Activated T-cell treated with anti-CD3 and anti-CD28 coated beads for 1 hour (primary cell): ENCODE measurements around the gene TMEM171.

Source experiments
- DNase-seq: peaks from one replicate; pipeline ENCODE4 v3.0.0-alpha.2; 2020; ENCODE audit warnings: low read depth

Gene TMEM171

GRCh38 chr5:73120222-73121118, at the start of gene TMEM171:
TSS of gene TMEM171 (plus strand) at chr5:73120575. CDS start at chr5:73123374, 2,799 bp downstream.
- DNase-seq, result no peak

GRCh38 chr5:73081093-73081492, 39.3 kb upstream of the TMEM171 start:
- no peak for DNase-seq

GRCh38 chr5:73088026-73088425, 32.3 kb upstream of the TMEM171 start:
- DNase-seq, result no peak

GRCh38 chr5:73093943-73094342, 26.4 kb upstream of the TMEM171 start:
- no peak for DNase-seq

GRCh38 chr5:73094415-73094814, 26.0 kb upstream of the TMEM171 start:
- no peak for DNase-seq

- DNase-seq, result no peak
Measured at GRCh38 chr5:73095564-73096238, 24.7 kb upstream of the TMEM171 start.

- no peak for DNase-seq
Measured at GRCh38 chr5:73096239-73096575, 24.2 kb upstream of the TMEM171 start.

- DNase-seq, result no peak
Measured at GRCh38 chr5:73097740-73098139, 22.6 kb upstream of the TMEM171 start.

GRCh38 chr5:73100109-73100508, 20.3 kb upstream of the TMEM171 start:
- DNase-seq, result no peak

GRCh38 chr5:73103870-73104299, 16.5 kb upstream of the TMEM171 start:
- DNase-seq, result no peak

GRCh38 chr5:73104326-73104725, 16.0 kb upstream of the TMEM171 start:
- no peak for DNase-seq

GRCh38 chr5:73106335-73106734, 14.0 kb upstream of the TMEM171 start:
- no peak for DNase-seq

GRCh38 chr5:73110190-73110589, 10.2 kb upstream of the TMEM171 start:
- DNase-seq, result no peak

GRCh38 chr5:73111536-73111935, 8.8 kb upstream of the TMEM171 start:
- DNase-seq, result no peak

GRCh38 chr5:73112359-73112758, 8.0 kb upstream of the TMEM171 start:
- no peak for DNase-seq

- no peak for DNase-seq
Measured at GRCh38 chr5:73114044-73114688, 6.2 kb upstream of the TMEM171 start.

GRCh38 chr5:73115399-73116051, 4.8 kb upstream of the TMEM171 start:
- no peak for DNase-seq

GRCh38 chr5:73116506-73116905, 3.9 kb upstream of the TMEM171 start:
- DNase-seq, result no peak

GRCh38 chr5:73117088-73117740, 3.2 kb upstream of the TMEM171 start:
- no peak for DNase-seq

GRCh38 chr5:73118391-73118973, 1.9 kb upstream of the TMEM171 start:
- no peak for DNase-seq

- DNase-seq, result no peak
Measured at GRCh38 chr5:73119451-73120157, 771 bp upstream of the TMEM171 start.
